Measurements from ENCODE around the gene PHF8.

- TF ChIP-seq CTCF (conservative IDR thresholded peaks at IDR 0.05 in 1 of 2, IDR thresholded peaks at IDR 0.05 in 1 of 2; ENCODE audit: extremely low read depth in 1 of 2, insufficient read depth in 1 of 2, low read depth in 1 of 2, low read length in 2 of 2) (no peak), EZH2 (IDR thresholded peaks at IDR 0.05; ENCODE audit: borderline replicate concordance, low read length) (no peak)
Measured at GRCh38 chrX:54087661-54088060, 43.4 kb upstream of the PHF8 start.
